ENCODE measurements around the gene EXD2. TPM values are rescaled to one million over a fixed set of nuclear protein-coding genes. Genes with fewer than 3 reads are reported as not detected.
"Not testable (repeated sequence)": the region's sequence is repeated elsewhere in the genome, so short reads cannot be mapped to it uniquely, and the experiment has no call there.

EXD2 gene
- total RNA-seq (2014; rRNA removed), result 12.7 and 14.5 TPM in 2 replicates
- polyA plus RNA-seq (2012), result 10.2 TPM

DNA sequence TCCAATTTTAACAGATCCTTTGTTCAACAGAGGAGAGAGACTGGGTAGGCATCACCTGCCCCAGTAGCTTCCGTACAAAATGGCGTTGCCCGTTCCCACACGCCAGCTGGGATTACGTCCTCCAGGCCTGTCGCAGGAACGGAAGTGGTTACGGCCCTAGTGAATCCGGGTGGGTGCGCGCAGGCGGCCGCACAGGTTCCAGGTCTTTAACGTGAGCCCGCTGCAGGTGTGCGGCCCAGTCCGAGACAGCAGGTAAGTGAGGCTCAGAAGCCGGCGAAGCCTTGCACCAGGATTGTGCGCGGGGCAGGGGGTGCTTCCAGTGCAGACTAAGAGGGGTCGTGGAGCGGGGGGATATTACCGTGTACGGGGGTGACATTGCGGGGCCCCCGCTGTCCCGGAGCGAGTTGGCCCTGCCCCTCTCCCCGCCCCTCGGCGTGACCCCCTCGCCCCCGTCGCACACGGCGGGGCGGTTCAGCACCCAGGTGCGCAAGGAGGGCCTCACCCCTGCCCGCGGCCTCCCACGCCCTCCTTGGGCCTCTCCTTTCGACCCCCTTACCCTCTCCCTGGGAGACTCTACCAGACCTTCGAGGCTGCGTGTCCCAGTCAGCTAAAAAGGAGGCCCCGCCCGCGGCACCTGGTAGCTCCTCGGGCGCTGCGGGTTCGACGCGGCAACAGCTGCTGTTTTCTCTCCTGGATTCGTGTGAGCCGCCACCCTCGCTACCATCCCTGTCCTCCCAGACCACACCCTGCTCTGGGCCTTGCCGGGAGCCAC, at the start of gene EXD2:
EXD2 (plus strand) TSS at position 159 of the 772 bp plus-strand sequence. CDS start 17,973 bp downstream, outside the sequence.
- peak; percentile 77 for DNase-seq (ENCODE audit: low read depth)

DNA sequence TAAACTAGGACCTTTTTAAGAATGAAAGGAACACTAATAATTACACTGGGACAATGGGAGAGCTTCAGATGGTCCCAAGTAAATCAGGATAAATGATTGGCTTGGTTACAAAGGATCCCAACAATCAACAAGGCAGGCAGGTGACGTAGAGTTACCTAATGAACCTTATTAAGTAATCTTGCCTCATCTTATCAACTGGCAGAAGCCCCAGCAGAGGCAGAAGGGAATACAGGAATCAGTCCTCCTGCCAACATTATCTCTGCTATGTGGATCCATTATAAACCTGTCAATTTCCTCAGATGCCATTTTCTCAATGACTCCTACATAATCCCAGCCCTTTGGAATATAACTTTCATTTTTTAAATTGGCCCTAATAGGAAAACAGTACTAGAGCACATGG, 49.7 kb upstream of the EXD2 start:
- DNase-seq (ENCODE audit: low read depth), result no peak

DNA sequence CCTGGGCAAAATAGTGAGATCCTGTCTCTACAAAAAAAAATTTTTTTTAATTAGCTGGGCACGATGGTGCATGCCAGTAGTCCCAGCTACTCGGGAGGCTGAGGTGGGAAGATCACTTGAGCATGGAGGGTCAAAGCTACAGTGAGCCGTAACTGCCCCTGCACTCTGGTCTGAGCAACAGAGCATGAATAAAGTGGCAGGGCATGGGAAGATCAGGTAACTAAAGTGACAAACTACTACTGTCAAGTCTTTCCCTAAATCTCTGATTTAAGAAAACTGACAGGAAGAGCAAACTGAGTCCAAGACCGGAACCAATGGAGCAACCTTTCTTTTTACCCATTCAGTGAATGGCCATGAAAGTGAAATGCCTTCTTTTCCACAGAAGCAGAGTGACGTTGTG, 49.2 kb upstream of the EXD2 start:
- no peak for DNase-seq (ENCODE audit: low read depth)

DNA sequence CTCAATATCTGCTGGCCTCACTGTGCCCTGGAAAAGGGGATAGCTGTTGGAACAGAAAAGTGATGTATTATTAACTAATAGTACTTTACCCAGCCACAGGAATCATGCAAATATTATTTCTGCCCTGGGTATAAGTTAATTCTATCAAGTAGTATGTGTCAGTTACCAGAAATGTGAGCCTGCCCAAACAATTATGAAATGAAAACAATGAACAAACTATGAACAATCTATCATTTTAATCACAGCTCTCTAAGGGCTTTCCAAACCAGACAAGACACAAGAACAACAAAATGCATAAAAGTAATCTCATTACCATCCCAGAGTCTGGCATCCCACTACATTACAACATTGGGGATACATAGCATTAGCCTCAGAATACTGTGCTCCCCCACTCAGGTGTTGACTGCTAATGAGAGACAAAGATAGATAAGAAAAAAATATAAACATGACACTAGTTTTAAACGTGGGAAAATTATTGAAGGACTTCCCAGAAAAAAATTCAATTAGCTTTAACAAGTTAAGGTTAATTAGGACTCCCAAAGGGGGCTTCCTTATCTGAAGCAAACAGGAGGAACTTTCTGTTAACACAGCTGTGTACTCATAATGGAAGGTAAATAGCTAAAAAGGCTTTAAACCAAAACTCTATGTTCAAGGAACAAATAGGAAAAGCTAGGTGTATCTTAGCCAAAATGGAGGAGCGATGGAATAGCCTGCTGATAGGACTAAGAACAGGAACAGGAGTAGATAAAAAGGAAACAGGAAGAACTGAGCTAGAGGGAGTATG, 41.6 kb upstream of the EXD2 start:
- DNase-seq (ENCODE audit: low read depth), result no peak

- peak; percentile 67 for DNase-seq (ENCODE audit: low read depth)
Measured at GRCh38 chr14:69151458-69152180, 39.7 kb upstream of the EXD2 start.

DNA sequence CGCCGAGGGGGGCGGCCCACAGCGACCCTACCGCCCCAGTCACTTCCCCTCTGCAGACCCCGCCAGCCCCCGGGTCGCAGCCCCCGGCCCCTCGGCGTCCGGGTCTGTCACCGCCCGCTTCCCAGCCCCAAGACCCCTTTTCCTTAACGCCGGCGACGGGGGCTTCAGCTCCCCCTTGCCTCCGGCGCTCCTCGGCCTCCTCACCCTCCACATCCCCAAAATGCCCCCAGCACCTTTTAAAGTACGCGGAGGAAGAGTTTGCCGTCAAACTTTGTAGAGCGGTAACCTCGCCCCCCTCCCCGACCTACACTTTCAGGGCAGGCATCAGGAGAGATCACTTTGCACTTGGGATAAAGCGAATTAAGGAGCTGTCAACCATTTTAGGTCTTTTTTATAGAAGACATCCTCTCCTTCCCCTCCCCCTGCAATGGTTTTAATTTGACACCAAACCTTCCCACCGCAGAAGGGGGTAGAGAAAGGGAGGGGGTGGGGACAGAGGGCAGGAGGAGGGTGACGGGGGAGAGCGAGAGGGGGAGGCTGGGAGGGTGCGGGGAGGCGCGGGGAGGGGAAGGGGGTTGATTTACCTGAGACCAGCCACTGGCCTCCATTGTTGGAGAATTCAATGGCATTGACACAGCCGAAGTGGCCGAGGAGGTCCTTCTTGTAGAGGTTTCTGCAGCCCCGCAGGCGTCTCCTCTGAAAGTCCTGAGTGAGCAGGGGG, 39.0 kb upstream of the EXD2 start:
- peak; percentile 50 for DNase-seq (ENCODE audit: low read depth)

DNA sequence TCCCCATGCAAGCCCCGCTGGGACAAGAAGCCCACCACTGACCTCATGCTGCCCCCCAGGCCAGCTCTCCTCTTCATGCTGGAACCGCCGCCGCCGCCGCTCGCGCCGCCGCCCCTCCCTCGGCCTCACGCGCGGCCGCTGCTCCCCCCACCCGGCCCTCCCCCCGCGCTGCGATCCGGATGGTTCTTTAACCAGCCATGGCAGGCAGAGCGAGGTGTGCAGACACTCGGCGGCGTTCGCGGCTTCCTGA, 38.5 kb upstream of the EXD2 start, which contains the start of gene DCAF5:
DCAF5 (minus strand) TSS at position 218 of the 250 bp plus-strand sequence; CDS start at position 77, 141 bp downstream.
- no peak for DNase-seq (ENCODE audit: low read depth)

DNA sequence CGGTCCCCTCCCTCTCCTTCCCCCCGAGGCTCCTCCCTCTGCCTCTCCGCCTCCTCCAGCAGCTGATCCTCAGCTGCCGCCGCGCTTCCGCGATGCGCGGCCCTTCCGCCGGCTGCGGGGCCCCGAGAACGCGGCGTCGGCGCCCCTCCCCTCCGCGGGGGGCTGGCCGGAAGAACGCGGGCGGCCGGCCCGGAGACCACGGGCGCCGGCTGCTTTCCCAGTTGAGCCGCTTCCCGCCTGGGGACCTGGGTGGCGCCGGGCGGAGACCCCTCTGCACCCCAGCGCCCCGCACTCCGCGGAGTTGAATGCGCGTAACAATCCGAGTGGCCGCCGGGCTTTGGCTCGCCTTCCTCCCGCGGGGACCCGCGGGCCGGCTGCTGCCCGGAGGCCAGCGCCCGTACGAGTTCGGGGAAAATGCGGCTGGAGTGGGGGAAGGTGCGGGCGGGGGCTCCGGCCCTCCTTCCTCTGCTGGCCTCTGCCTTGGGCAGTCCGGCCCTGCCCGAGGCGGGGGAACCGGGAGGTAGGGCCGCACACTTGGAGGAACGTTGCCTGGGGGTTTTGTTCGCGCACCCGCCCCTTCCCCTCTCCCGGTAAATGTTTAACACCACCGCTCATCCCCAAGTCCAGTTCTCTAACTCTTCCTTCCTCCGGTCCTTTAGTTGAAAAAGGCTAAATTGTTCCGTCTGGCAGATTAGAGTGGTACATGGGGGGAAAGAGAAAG, 38.0 kb upstream of the EXD2 start:
- DNase-seq (ENCODE audit: low read depth), result peak; percentile 90

- peak; percentile 72 for DNase-seq (ENCODE audit: low read depth)
Measured at GRCh38 chr14:69153873-69154270, 37.4 kb upstream of the EXD2 start.

GRCh38 chr14:69154779-69155178, 36.5 kb upstream of the EXD2 start:
- no peak for DNase-seq (ENCODE audit: low read depth)

GRCh38 chr14:69156224-69156623, 35.1 kb upstream of the EXD2 start:
- no peak for DNase-seq (ENCODE audit: low read depth)

DNA sequence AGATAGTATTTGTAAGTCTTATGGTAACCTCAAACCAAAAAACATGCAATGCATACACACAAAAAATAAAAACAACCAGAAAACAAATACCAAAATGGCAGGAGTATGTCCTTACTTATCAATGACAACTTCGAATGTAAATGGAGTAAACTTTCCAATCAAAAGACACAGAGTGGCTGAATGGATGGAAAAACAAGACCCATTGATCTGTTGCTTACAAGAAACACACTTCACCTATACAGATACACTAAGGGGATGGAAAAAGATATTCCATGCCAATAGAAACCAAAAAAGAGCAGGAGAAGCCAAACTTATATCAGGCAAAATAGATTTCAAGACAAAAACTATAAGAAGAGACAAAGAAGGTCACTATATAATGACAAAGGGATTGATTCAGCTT, 29.7 kb upstream of the EXD2 start:
- DNase-seq (ENCODE audit: low read depth), result no peak

DNA sequence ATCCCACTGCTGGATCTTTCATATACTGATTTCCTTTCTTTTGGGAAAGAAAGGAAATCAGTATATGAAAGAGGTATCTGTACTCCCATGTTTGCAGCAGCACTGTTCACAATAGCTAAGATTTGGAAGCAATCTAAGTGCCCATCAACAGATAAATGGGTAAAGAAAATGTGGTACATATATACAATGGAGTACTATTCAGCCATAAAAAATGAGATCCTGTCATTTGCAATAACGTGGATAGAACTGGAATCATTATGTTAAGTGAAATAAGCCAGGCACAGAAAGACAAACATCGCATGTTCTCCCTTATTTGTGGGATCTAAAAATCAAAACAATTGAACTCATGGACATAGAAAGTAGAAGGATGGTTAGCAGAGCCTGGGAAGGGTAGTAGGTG, 25.5 kb upstream of the EXD2 start:
- DNase-seq (ENCODE audit: low read depth), result not testable (repeated sequence)

DNA sequence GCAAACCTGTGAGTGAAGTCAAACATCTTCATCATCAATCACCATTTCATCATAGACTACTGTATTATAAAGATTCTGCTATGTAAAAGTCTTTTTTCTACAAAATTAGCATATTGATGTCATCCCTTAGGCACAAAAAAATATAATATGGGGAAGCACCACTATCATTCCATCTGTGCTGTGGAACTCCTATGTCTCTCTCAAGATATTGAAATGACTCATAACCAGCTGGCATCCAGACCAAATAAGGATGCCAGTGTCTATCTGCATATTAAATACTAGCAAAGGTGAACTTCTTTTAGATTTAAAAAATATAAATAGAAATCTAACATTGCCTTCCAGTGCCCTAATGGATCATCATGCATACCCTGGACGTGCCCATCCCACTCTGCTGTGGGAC, 20.5 kb upstream of the EXD2 start:
- DNase-seq (ENCODE audit: low read depth), result peak; percentile 45

DNA sequence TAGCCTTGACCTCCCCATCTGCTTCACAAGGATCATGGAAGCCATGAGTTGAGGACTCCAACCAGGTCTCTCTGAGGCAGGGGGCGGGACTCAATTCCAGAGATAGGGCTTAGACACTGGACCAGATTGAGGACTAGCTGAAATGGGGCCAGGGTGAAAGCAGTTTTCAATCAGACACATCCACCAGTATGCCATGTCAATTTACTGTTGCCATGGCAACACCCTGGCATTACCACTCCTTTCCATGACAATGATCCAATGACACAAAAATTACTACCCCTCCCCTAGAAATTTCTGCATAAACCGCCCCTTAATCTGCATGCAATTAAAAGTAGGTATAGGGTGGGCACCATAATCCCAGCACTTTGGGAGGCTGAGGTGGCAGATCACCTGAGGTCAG, 19.7 kb upstream of the EXD2 start:
- DNase-seq (ENCODE audit: low read depth), result no peak

DNA sequence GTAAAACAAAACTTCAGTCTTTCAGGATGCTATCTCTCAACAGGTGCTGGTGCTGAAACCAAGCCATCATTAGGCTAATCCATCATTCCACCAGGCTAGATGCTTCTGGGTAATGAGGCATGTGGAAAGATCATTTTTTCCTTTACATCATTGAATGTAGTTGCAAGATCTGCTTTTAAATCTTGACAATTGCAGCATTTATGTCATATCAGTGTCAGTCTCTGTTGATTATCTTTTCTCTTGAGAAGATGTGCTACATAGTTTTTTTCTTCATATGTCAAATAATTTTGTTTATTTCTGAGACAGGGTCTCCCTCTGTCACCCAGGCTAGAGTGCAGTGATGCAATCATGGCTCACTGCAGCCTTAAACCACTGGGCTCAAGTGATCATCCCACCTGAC, 16.2 kb upstream of the EXD2 start:
- DNase-seq (ENCODE audit: low read depth), result no peak

GRCh38 chr14:69181491-69181890, 9.8 kb upstream of the EXD2 start:
- no peak for DNase-seq (ENCODE audit: low read depth)

GRCh38 chr14:69182580-69182979, 8.7 kb upstream of the EXD2 start:
- not testable (repeated sequence) for DNase-seq (ENCODE audit: low read depth)

DNA sequence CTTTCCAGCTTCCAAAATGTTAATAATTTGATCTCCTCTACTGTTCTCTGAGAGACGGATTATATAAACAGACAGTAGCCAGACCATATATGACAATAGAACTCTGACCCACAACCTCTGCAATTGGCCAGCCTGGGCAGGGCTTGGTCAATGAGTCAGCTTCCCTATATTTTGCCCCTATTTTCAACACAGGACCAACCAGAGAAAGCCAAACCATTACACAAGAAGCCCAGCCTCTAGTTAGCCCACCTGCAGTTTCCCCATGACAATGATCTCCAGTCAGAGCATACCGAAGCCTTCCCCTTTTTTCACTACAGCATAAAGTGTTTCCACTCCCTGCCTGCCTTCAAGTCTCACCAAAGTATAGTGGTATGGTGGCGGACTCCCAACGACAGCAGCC, 7.6 kb upstream of the EXD2 start:
- peak; percentile 3 for DNase-seq (ENCODE audit: low read depth)

DNA sequence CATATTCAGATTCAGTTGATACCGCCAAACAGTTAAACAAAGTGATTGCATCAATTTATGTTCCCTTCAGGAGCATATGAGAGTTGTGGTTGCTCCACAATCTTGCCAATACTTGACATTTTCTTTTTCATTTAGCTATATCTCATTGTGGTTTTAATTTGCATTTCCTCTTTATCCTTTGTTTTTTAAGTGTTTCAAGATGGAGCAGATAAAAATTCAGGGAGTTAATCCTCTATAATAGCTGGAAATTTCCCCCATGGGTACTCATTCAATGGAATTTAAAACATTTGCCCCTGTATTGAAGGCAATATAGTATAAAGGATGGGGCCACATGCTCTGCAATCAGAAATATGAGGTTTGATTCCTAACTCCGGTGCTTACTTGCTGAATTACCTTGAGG, 1.1 kb upstream of the EXD2 start:
- DNase-seq (ENCODE audit: low read depth), result no peak

GRCh38 chr14:69193721-69194120, 2.4 kb downstream of the EXD2 start:
- no peak for DNase-seq (ENCODE audit: low read depth)

Measured in LHCN-M2 (cell line).